ENCODE data around the gene SLC13A4.

SLC13A4 gene

DNA sequence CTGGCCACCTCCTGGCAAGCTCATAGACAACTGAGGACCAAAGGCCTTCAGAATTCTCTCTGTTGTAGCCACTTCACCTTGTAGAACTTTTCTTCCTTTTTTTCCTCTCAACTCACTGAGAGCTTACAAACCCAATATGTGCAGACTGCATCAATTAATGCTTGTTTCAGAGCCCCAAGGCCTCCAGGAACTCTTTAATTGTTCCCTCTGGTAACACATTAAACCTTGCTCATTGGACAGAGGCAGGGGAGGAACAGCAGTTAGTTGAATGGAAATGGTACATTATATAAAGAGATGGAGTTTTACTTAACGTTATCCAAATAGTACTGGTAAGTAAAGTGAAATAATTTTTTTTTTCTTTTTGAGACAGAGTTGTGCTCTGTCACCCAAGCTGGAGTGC lies 40.5 kb downstream of the SLC13A4 start:
- TF ChIP-seq FOXP2 (optimal IDR thresholded peaks at IDR 0.05; ENCODE audit: borderline replicate concordance, extremely low read depth, extremely low read length, insufficient read depth) (no peak), SIN3A (IDR thresholded peaks at IDR 0.05; ENCODE audit: borderline replicate concordance, insufficient read depth, low read length) (no peak), POLR2AphosphoS5 (IDR thresholded peaks at IDR 0.05; ENCODE audit: low read depth, low read length) (no peak), TAF1 (IDR thresholded peaks at IDR 0.05; ENCODE audit: borderline replicate concordance, insufficient read depth, low read length) (no peak)
- TF ChIP-seq, protein P1, sequence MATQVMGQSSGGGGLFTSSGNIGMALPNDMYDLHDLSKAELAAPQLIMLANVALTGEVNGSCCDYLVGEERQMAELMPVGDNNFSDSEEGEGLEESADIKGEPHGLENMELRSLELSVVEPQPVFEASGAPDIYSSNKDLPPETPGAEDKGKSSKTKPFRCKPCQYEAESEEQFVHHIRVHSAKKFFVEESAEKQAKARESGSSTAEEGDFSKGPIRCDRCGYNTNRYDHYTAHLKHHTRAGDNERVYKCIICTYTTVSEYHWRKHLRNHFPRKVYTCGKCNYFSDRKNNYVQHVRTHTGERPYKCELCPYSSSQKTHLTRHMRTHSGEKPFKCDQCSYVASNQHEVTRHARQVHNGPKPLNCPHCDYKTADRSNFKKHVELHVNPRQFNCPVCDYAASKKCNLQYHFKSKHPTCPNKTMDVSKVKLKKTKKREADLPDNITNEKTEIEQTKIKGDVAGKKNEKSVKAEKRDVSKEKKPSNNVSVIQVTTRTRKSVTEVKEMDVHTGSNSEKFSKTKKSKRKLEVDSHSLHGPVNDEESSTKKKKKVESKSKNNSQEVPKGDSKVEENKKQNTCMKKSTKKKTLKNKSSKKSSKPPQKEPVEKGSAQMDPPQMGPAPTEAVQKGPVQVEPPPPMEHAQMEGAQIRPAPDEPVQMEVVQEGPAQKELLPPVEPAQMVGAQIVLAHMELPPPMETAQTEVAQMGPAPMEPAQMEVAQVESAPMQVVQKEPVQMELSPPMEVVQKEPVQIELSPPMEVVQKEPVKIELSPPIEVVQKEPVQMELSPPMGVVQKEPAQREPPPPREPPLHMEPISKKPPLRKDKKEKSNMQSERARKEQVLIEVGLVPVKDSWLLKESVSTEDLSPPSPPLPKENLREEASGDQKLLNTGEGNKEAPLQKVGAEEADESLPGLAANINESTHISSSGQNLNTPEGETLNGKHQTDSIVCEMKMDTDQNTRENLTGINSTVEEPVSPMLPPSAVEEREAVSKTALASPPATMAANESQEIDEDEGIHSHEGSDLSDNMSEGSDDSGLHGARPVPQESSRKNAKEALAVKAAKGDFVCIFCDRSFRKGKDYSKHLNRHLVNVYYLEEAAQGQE (IDR thresholded peaks at IDR 0.05; ENCODE audit: insufficient read depth in 1 of 2, low read depth in 2 of 2, low read length in 2 of 2) = no peak

DNA sequence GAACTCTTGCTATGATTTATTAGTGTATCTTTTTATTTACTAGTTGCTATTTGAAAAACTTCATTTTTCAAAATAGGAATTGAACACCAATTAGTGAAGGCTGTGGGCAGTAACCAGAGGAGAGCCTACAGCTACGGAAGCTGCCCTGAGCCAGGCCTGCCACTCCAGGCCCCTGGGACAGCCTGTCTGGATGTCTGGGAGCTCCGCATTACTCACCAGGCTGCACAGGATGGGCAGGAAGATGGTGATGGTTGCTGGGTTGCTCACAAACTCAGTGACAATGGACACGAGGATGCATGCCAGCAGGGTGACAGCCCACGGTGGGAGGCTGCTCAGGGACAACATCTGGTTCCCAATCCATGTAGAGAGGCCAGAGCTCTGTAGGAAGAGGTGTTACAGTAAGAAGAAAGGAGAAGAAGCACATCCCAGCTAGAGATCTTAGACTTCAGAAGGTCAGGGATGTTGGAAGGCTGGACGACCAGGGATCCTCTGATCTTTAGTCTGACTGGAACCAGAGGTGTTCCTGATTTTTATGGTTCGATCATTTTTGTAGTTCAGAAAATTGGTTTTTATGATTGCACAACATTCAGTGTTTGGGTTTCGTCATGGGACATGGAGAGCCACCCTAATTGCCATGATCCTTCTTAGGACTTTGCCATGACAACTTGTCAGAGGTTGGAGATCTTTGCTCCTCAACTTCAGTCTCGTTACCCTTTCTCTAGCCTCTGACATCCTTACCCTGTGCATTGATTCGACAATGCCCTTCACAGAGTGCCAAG lies 42.5 kb downstream of the SLC13A4 start:
- TF ChIP-seq POLR2AphosphoS5 (IDR thresholded peaks at IDR 0.05; ENCODE audit: low read depth, low read length) (no peak), TAF1 (IDR thresholded peaks at IDR 0.05; ENCODE audit: borderline replicate concordance, insufficient read depth, low read length) (no peak), FOXP2 (optimal IDR thresholded peaks at IDR 0.05; ENCODE audit: borderline replicate concordance, extremely low read depth, extremely low read length, insufficient read depth) (no peak), SIN3A (IDR thresholded peaks at IDR 0.05; ENCODE audit: borderline replicate concordance, insufficient read depth, low read length) (no peak)
- TF ChIP-seq, protein P1 (IDR thresholded peaks at IDR 0.05; ENCODE audit: insufficient read depth in 1 of 2, low read depth in 2 of 2, low read length in 2 of 2) = no peak

- TF ChIP-seq TAF1 (IDR thresholded peaks at IDR 0.05; ENCODE audit: borderline replicate concordance, insufficient read depth, low read length) = no peak
- TF ChIP-seq, protein P1 (IDR thresholded peaks at IDR 0.05; ENCODE audit: insufficient read depth in 1 of 2, low read depth in 2 of 2, low read length in 2 of 2) = no peak
- no peak for TF ChIP-seq FOXP2 (optimal IDR thresholded peaks at IDR 0.05; ENCODE audit: borderline replicate concordance, extremely low read depth, extremely low read length, insufficient read depth)
- no peak for TF ChIP-seq SIN3A (IDR thresholded peaks at IDR 0.05; ENCODE audit: borderline replicate concordance, insufficient read depth, low read length)
- TF ChIP-seq POLR2AphosphoS5 (IDR thresholded peaks at IDR 0.05; ENCODE audit: low read depth, low read length) = no peak
Observed at GRCh38 chr7:135684699-135685098, 43.3 kb downstream of the SLC13A4 start.

GRCh38 chr7:135684136-135684535 lies 43.9 kb downstream of the SLC13A4 start:
- no peak for TF ChIP-seq FOXP2 (optimal IDR thresholded peaks at IDR 0.05; ENCODE audit: borderline replicate concordance, extremely low read depth, extremely low read length, insufficient read depth)

DNA sequence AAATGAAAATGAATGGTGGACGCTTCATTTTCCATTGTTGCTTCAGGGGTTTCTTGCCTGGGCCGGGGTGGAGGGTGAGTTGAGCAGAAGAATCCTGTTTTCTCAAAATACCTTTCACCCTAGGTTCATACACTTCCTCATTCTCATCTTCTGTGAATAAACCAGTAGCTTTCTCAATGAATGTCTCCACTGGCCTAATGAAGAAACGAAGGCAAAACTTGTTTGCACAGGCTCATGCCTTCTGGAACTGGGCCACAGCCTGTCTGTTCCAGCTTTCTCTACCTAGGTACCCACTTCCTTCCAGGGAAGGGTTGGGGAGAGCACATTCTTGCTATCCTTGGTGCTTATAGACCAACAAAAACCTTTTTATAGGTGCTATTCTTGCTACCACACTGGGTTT lies 44.4 kb downstream of the SLC13A4 start:
- TF ChIP-seq SIN3A (IDR thresholded peaks at IDR 0.05; ENCODE audit: borderline replicate concordance, insufficient read depth, low read length) (no peak), TAF1 (IDR thresholded peaks at IDR 0.05; ENCODE audit: borderline replicate concordance, insufficient read depth, low read length) (no peak), FOXP2 (optimal IDR thresholded peaks at IDR 0.05; ENCODE audit: borderline replicate concordance, extremely low read depth, extremely low read length, insufficient read depth) (no peak), POLR2AphosphoS5 (IDR thresholded peaks at IDR 0.05; ENCODE audit: low read depth, low read length) (no peak)
- TF ChIP-seq, protein P1 (IDR thresholded peaks at IDR 0.05; ENCODE audit: insufficient read depth in 1 of 2, low read depth in 2 of 2, low read length in 2 of 2) = 0 out of 4 replicates have a peak, but pooled peaks of 1 of the 2 experiments have one; percentile 28
